Femur (tissue), 1 donor: ENCODE measurements around the gene CUL3.
A peak's percentile ranks its signal among the peaks of the same experiment; 100 is the strongest.
"Not testable (repeated sequence)": the region's sequence is repeated elsewhere in the genome, so short reads cannot be mapped to it uniquely, and the experiment has no call there.

ENCODE experiments used
- DNase-seq: peaks from one replicate; pipeline ENCODE4 v3.0.0-alpha.2; 2017

CUL3 gene

GRCh38 chr2:224532931-224533330 is 52.2 kb downstream of the CUL3 start:
- DNase-seq, result no peak

DNA sequence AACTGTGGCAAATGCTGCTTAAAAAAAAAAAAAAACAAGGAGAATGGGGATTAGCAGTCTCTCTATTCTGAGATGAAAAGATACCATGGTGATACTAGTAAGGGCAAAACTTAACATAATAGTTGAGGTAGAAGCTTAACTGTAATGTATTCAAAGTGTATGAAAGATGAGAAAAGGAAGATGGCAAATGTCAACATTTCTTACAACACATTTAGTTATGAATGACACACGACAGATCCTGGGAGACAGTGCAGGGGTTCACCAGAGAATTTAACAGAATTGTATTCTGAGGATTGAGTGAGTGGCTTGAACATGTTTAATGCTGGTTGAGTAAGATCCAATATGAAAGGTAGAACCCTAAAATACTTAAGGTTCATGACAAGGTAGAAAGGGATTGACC is 52.7 kb downstream of the CUL3 start:
- no peak for DNase-seq

GRCh38 chr2:224528171-224528570 is 57.0 kb downstream of the CUL3 start:
- DNase-seq, result no peak

DNA sequence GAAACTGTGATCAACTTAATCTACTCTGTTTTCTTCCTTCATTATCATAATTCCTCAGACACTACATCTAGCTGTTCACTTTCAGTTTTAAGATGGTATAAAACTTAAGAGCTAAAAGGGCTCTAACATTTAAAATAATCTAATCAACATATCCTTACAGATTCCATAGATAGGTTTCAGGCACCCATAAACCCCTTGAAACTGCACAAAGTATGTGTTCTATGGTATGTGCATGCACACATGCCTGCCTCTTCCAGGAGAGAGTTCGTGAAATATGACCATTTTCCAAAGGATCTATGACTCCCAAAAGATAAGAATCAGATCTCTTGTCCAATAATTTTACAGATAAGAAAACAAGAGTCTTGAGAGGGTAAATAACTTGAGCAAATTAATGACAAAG is 59.4 kb downstream of the CUL3 start:
- DNase-seq, result no peak

- no peak for DNase-seq
Measured at GRCh38 chr2:224524657-224525056, 60.5 kb downstream of the CUL3 start.

DNA sequence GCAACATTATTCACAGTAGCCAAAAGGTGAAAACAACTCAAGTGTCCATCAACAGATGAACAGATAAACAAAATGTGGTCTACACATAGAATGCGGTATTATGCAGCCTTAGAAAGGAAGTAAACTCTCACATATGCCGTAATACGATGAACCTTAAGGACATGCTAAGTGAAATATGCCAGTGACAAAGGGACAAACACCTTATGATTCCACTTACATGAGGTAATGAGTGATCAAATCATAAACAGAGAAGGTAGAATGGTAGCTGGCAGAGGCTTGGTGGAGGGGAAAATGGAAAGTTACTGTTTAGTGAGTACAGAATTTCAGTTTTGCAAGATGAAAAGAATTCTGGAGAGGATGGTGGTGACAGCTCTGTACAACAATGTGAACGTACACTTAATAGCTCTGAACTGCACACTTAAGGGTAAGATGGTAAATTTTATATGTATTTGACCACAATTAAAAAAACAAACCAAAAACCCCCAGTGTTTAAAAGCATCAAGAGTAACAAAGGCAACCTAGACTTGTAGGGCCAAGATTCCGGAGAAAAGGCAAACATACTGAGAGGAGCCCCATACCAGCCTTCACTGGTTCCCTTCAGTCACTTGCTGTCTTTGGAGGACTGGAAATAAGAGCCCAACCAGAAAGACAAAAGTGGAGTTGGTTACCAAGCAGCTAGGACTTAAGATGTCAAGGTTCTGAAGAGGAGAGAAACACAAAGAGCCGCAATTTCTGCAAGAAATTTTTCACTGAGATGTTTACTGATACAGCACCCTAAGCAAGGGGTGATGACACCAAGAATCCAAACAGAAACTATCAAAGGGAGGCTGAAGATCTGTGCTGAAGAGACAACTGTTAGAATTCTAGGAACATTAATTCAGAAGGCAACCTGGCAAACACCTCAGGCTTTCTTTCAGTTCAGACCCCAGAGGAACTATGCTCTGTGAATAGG is 61.3 kb downstream of the CUL3 start:
- no peak for DNase-seq

GRCh38 chr2:224522483-224522882 is 62.7 kb downstream of the CUL3 start:
- not testable (repeated sequence) for DNase-seq

DNA sequence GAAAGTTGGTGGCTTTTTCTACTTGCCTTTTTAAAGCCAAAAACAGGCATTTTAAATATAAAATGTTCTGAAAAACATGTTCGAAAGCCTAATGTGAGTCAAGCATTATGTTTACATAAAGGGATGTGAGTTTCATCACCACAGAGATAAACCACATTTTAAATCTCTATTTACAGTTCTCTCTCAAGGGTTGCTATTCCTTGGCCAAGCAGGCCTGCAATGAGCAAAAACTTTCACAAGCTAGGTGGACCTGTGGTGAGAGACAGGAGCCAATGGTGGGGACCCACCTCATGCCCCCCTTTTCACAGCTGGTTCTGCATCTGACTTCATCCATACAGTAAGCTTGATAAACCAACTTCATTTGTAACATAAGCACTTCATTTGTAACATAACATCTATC is 65.1 kb downstream of the CUL3 start:
- DNase-seq, result no peak

GRCh38 chr2:224518806-224519580 is 66.2 kb downstream of the CUL3 start:
- DNase-seq, result no peak

DNA sequence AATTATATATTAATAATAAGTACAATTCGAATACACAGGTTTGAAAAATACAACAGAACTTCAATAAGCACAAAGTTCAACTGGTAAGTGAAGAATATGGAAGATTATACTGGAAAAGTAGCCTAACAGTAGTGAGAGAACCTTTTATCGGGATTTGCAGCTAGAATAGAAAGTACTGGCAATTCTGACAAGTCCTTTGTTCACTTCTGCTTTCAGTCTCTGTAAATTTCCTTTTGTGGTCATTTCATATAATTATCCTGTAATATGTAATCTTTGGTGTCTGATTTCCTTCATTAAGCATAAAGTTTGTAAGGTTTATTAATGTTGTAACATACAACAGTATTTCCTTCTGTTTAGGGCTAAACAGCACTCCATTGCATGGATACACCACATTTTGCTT is 67.2 kb downstream of the CUL3 start:
- no peak for DNase-seq

GRCh38 chr2:224516393-224516792 is 68.8 kb downstream of the CUL3 start:
- not testable (repeated sequence) for DNase-seq

- no peak for DNase-seq
Measured at GRCh38 chr2:224513991-224514390, 71.2 kb downstream of the CUL3 start.

DNA sequence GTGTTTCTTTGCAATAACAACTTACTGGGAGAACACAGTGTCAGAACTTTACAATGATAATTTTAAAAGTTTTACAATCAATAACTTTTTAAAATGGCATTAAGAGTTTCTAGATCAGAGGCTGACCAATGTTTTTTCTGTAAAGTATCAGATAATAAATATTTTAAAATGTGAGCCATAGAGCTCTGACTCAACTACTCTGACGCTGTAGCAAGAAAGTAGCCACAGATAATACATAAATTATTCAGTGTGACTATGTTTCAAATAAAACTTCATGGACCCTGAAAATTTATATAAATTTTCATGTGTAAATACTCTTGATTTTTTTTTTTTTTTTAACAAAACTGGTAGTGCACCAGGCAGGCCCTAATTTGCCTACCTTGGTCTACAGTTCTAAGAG is 77.4 kb downstream of the CUL3 start:
- DNase-seq, result no peak

- no peak for DNase-seq
Measured at GRCh38 chr2:224506494-224506893, 78.7 kb downstream of the CUL3 start.

- DNase-seq, result no peak
Measured at GRCh38 chr2:224498991-224499390, 86.2 kb downstream of the CUL3 start.

GRCh38 chr2:224492531-224492930 is 92.6 kb downstream of the CUL3 start:
- no peak for DNase-seq

DNA sequence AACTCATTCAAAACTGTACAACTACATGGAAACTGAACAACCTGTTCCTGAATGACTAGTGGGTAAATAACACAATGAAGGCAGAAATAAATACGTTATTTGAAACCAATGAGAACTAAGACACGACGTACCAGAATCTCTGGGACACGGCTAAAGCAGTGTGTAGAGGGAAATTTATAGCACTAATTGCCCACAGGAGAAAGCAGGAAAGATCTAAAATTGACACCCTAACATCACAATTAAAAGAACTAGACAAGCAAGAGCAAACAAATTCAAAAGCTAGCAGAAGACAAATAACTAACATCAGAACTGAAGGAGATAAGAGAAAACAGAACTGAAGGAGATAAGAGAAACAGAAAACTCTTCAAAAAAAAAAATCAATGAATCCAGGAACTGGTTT is 97.2 kb downstream of the CUL3 start:
- DNase-seq, result not testable (repeated sequence)

DNA sequence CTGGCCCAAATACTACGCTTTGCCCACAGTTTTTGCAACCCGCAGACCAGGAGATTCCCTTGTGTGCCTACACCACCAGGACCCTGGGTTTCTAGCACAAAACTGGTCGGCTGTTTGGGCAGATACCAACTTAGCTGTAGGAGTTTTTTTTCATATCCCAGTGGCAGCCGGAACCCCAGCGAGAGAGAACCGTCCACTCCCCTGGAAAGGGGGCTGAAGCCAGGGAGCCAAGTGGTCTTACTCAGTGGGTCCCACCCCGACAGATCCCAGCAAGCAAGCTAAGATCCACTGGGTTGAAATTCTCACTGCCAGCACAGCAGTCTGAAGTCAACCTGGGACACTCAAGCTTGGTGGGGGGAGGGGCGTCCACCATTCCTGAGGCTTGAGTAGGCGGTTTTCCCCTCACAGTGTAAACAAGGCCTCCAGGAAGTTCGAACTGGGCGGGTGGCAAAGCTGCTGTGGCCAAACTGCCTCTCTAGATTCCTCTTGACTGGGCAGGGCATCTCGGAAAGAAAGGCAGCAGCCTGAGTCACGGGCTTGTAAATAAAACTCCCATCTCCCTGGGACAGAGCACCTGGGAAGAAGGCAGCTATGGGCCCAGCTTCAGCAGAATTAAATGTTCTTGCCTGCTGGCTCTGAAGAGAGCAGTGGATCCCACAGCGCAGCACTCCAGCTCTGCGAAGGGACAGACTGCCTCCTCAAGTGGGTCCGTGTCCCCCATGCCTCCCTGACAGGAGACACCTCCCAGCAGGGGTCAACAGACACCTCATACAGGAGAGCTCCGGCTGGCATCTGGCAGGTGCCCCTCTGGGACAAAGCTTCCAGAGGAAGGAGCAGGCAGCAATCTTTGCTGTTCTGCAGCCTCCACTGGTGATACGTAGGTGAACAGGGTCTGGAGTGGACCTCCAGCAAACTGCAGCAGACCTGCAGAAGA is 99.8 kb downstream of the CUL3 start:
- DNase-seq, result peak; percentile 44

DNA sequence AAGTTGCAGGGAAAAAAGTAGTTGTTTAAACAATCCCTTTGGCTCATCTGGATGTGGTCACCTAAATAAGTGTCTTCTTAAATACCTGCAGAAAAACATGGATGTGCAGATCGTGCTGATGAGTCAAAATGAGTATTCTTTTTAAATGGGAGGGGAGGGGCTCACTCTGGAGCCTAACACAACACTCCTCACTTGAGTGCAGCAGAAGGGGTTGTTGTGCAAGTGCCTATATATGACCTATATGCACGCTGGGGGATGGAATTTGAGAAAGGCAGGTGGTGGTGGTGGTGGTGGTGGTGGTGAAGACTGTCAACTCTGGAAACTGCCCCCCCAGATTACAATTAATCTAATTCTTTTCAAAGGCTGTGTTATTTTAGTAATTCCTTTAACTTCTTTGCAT is 105.3 kb downstream of the CUL3 start:
- DNase-seq, result no peak

DNA sequence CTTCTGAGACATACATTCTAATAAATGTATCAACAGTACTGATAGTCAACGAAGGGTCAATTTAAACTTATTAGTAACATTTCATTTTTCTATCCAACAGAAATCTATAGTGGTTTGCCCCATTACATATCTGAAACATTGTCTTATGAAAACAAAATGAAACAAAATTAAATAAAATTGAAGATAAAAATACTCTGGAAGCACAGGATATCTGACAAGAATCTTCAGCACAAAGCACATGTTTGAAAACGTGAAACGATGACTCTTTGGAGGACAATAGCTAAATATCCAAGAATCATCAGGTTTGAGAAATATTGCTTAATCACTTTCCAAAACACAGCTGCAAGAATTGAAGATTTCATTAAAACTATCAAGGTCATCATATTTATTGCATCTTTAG is 112.3 kb downstream of the CUL3 start:
- no peak for DNase-seq

DNA sequence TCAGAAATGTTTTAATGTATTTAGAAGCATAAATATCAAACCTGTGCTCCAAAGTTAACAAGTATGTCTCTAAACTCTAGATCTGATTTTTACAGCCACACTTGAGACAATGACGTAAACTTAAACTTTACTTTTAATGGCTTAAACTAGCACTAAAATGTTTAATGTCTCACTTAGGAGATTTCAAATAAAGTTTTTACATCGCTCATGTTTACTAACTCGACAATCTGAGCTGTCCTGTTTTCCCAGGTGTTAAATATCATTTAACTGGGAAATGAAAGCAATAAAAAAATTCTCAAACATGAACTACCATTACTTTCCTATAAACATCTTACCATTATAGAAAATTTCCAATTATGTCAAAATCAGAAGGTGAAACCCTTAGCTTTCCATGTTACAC is 113.0 kb downstream of the CUL3 start:
- DNase-seq, result no peak

DNA sequence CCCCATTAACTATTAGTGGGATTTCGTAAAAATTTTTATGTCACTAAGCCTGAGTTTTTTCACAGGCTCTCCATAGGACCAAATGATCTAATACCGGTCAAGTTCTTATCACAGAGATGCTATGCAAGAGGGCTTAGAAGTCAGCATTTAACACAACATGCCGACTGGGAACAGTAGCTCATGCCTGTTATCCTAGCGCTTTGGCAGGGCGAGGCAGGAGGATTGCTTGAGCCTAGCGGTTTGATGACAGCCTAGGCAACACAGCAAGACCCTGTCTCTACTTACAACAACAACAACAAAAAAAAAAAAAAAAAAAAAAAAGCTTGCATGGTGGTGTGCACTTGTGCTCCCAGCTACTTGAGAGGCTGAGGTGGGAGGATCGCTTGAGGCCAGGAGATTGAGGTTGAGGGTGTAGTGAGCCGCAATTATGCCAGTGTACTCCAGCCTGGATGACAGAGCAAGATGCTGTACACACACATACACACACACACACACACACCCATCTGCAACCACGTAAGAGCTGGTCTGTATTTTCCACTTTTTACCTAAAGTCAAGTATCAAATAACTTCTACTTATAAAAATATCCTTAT is 115.7 kb downstream of the CUL3 start:
- no peak for DNase-seq
